Prostate gland (tissue), 2 donors: Measurements from ENCODE around the gene ESPN. TPM values are rescaled to one million over a fixed set of nuclear protein-coding genes. Genes with fewer than 3 reads are reported as not detected.

ENCODE experiments used
- DNase-seq: peaks from one replicate; pipeline ENCODE4 v3.0.0-alpha.2; 2019; ENCODE audit warnings: low spot score
- H3K27ac ChIP-seq, 2 donors: fragments of 200-600 bp; sonication (generic); 2 replicates each; pipeline ENCODE4 v1.5.1; 2017 to 2019
- H3K27me3 ChIP-seq: fragments of 200-600 bp; sonication (generic); replicated peaks from 2 replicates; pipeline ENCODE4 v1.5.1; 2019; ENCODE audit not compliant: insufficient read depth
- H3K36me3 ChIP-seq, 2 donors: fragments of 200-600 bp; sonication (generic); 1 replicate in 1 of 2; 2 replicates in 1 of 2; pipeline versions ENCODE4 v1.5.1 to v1.8.1; 2017 to 2019
- H3K4me1 ChIP-seq: fragments of 200-600 bp; sonication (generic); replicated peaks from 2 replicates; pipeline ENCODE4 v1.5.1; 2019
- H3K4me3 ChIP-seq, 2 donors: fragments of 200-600 bp; sonication (generic); 2 replicates each; pipeline ENCODE4 v1.5.1; 2017 to 2019
- H3K9me3 ChIP-seq: fragments of 200-600 bp; sonication (generic); 2 replicates; pipeline ENCODE4 v1.5.1; 2017
- POLR2A ChIP-seq: fragments of 450-650 bp; IDR thresholded peaks from one replicate; pipeline ENCODE4 v1.6.1; 2016; ENCODE audit warnings: antibody characterized with exemption, mild to moderate bottlenecking
- POLR2AphosphoS5 ChIP-seq: sonication (generic); formaldehyde crosslinking; IDR thresholded peaks from one replicate; pipeline ENCODE4 v1.6.1; 2017; ENCODE audit warnings: antibody characterized with exemption
- WGBS: methylation state at CpG from one replicate; pipeline ENCODE4 v1.1.5; 2018; 5-methylcytosine and 5-hydroxymethylcytosine counted together
- intact Hi-C: fragments of 100-400 bp; cut with DNase I; formaldehyde crosslinking; loops from one replicate; pipeline ENCODE4 v1.14.2; 2022
- total RNA-seq, 2 donors: library from RNA; depleted of rRNA; stranded (reverse); fragments of >200 nt; gene quantifications; one replicate each; pipeline ENCODE4 v1.1.0, GENCODE V29; 2016
- TF ChIP-seq, protein P1 (sequence below), 4 experiments: fragments of 200-600 bp in 2 of 4; fragments of 450-650 bp in 2 of 4; sonication (generic) in 2 of 4; IDR thresholded peaks; 1 replicate in 3 of 4; 2 replicates in 1 of 4; pipeline ENCODE4 v1.5.1; 2016 to 2019; ENCODE audit warnings: antibody characterized with exemption in 4 of 4, mild to moderate bottlenecking in 2 of 4, moderate library complexity in 2 of 4

Gene ESPN
- total RNA-seq, 2 donors from 2014 or later, result 19.7 to 257 TPM

DNA sequence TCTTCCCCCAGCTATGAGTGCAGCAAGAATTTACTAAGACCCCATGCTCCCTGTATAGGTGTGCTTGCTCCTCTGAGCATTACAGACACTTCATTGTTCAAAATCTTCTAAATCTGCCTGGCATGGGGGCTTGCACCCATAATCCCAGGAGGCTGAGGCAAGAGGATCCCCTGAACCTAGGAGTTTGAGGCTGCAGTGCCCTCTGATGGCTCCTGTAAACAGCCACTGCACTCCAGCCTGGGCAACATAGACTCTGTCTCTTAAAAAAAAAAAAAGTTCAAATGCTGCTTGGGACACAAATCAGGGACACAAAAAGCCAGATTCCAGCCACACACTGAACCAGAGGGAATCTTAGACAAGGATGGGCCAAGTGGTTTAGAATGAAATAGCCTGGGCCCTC lies 27.6 kb upstream of the ESPN start:
- Histone ChIP-seq H3K4me1 (peaks cover 4% of the 10 kb centered on the region), H3K4me3 (no peak overlapping the region), H3K9me3 (no peaks in the 10 kb centered on the region), H3K36me3 (no peaks in the 10 kb centered on the region), H3K27ac (no peak overlapping the region), H3K27me3 (no peaks in the 10 kb centered on the region)
- DNase-seq, result no peak
- intact Hi-C loops, result no loop called here
- TF ChIP-seq, protein P1, sequence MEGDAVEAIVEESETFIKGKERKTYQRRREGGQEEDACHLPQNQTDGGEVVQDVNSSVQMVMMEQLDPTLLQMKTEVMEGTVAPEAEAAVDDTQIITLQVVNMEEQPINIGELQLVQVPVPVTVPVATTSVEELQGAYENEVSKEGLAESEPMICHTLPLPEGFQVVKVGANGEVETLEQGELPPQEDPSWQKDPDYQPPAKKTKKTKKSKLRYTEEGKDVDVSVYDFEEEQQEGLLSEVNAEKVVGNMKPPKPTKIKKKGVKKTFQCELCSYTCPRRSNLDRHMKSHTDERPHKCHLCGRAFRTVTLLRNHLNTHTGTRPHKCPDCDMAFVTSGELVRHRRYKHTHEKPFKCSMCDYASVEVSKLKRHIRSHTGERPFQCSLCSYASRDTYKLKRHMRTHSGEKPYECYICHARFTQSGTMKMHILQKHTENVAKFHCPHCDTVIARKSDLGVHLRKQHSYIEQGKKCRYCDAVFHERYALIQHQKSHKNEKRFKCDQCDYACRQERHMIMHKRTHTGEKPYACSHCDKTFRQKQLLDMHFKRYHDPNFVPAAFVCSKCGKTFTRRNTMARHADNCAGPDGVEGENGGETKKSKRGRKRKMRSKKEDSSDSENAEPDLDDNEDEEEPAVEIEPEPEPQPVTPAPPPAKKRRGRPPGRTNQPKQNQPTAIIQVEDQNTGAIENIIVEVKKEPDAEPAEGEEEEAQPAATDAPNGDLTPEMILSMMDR (IDR thresholded peaks at IDR 0.05), result no peak
- TF ChIP-seq POLR2AphosphoS5 (no peak), POLR2A (no peak)

DNA sequence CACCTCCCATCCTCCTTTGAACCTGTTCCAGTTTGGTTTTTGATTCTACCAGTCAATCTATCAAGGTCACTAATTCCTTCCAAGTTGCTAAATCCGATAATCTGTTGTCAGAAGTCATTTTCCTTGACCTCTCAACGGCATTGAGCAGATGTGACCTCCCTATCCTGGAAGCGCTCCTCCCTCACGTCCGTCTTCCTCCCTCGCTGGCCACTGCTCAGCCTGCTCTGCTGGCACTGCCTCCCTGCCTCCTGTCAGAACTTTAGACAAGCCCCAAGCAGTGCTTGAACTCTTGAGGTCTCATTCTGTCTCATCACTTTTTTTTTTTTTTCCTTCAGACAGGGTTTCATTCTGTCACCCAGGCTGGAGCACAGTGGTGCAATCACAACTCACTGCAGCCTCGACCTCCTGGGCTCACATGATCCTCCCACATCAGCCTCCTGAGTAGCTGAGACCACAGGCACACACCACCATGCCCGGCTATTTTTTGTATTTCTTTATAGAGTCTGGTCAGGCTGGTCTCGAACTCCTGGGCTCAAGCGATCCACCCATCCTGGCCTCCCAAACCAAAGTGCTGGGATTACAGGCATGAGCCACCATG lies 26.6 kb upstream of the ESPN start:
- Histone ChIP-seq H3K36me3 (no peaks in the 10 kb centered on the region), H3K27me3 (no peaks in the 10 kb centered on the region), H3K9me3 (no peaks in the 10 kb centered on the region), H3K4me1 (no peaks in the 10 kb centered on the region), H3K27ac (no peak overlapping the region), H3K4me3 (no peak overlapping the region)
- 79% methylated on average over 10 of the region's 10 CpGs for WGBS
- intact Hi-C loops, result no loop called here
- TF ChIP-seq, protein P1 (IDR thresholded peaks at IDR 0.05), result no peak
- TF ChIP-seq POLR2AphosphoS5 (no peak), POLR2A (no peak)
- no peak for DNase-seq

DNA sequence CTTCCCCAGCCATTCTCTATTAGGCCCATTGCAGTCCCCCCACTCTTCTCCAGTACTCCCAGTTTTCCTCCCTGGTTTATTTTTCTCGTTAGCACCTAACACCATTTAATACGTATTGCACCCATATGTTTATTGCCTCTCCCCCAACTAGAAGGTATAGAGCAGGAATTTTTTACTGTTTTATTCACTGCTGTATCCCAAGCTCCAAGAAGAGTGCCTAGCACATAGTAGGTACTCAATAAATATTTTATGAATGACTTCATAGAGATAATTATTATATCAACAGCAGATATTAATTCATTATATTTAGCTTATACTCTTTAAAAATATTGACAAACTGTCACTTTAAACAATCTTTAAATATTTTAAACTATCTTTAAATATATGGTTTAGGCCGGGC lies 25.3 kb upstream of the ESPN start:
- Histone ChIP-seq H3K4me3 (no peak overlapping the region), H3K27ac (no peak overlapping the region), H3K9me3 (no peaks in the 10 kb centered on the region), H3K36me3 (no peaks in the 10 kb centered on the region), H3K4me1 (no peaks in the 10 kb centered on the region), H3K27me3 (no peaks in the 10 kb centered on the region)
- TF ChIP-seq POLR2AphosphoS5 (no peak), POLR2A (no peak)
- TF ChIP-seq, protein P1 (IDR thresholded peaks at IDR 0.05), result no peak
- WGBS, result 88% methylated on average over 3 of the region's 3 CpGs
- DNase-seq, result no peak
- intact Hi-C loops, result no loop called here

DNA sequence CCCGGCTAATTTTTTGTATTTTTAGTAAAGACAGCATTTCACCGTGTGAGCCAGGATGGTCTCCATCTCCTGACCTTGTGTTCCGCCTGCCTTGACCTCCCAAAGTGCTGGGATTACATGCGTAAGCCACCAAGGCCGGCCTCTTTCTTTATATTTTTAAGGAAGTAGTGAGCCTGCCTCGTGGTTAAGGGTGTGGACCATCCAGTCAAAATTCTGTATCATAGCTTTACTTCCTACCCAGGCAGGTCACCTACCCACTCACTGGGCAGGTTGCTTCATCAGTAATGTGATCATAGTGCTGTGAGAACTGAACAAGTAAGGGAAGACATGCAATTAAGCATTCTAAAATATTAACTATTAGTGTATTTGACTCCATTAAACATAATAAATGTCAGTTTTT lies 22.9 kb upstream of the ESPN start:
- H3K36me3 ChIP-seq, result no peaks in the 10 kb centered on the region
- no peaks in the 10 kb centered on the region for H3K4me1 ChIP-seq
- H3K27ac ChIP-seq, result no peak overlapping the region
- no peaks in the 10 kb centered on the region for H3K9me3 ChIP-seq
- WGBS, result 75% methylated on average over 6 of the region's 6 CpGs
- no peak for DNase-seq
- intact Hi-C loops, result no loop called here
- TF ChIP-seq POLR2A, result no peak
- TF ChIP-seq, protein P1 (IDR thresholded peaks at IDR 0.05), result no peak
- TF ChIP-seq POLR2AphosphoS5, result no peak
- H3K4me3 ChIP-seq, result no peak overlapping the region
- H3K27me3 ChIP-seq, result no peaks in the 10 kb centered on the region

DNA sequence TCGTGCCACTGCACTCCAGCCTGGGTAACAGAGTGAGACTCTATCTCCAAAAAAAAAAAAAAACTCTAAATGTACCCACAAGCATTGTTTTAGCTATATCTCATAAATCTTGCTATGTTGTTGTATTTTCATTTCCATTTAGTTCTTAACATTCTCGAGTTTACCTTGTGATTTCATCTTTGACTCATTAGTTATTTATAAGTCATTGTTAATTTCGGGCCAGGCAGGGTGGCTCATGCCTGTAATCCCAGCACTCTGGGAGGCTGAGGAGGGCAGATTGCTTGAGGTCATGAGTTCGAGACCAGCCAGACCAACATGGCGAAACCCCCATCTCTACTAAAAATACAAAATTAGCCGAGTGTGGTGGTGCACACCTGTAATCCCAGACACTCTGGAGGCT lies 16.6 kb upstream of the ESPN start:
- Histone ChIP-seq H3K9me3 (no peaks in the 10 kb centered on the region), H3K27me3 (no peaks in the 10 kb centered on the region), H3K36me3 (no peaks in the 10 kb centered on the region), H3K4me1 (no peaks in the 10 kb centered on the region), H3K27ac (no peak overlapping the region), H3K4me3 (no peak overlapping the region)
- 80% methylated on average over 6 of the region's 6 CpGs for WGBS
- intact Hi-C loops, result loop anchor here (5.0 kb wide), 1 partner anchor 46 kb away; no protein-coding TSS in a partner anchor
- TF ChIP-seq POLR2AphosphoS5 (no peak), POLR2A (no peak)
- TF ChIP-seq, protein P1 (IDR thresholded peaks at IDR 0.05), result no peak
- DNase-seq, result no peak
